ENCODE results near the gene NCF2. TPM values are rescaled to one million over a fixed set of nuclear protein-coding genes. Genes with fewer than 3 reads are reported as not detected.
A peak's percentile ranks its signal among the peaks of the same experiment; 100 is the strongest.

NCF2 gene
- total and polyA plus RNA-seq, 12 donors, result 1.8 to 29.7 (median 4.7) TPM

GRCh38 chr1:183520379-183520778 lies 69.9 kb downstream of the NCF2 start:
- Histone ChIP-seq H3K36me3 (peaks cover 0 to 97% (median 17%) of the 10 kb centered on the region in 9 donors), H3K9me3 (no peaks in the 10 kb centered on the region), H3K4me1 (peaks cover 0 to 33% (median 6%) of the 10 kb centered on the region in 9 donors), H3K4me3 (no peak overlapping the region), H3K27me3 (no peaks in the 10 kb centered on the region), H3K27ac (peak overlapping the region in 1 of 10 donors; percentile 37)
- no peak for DNase-seq
- TF ChIP-seq, protein P1, sequence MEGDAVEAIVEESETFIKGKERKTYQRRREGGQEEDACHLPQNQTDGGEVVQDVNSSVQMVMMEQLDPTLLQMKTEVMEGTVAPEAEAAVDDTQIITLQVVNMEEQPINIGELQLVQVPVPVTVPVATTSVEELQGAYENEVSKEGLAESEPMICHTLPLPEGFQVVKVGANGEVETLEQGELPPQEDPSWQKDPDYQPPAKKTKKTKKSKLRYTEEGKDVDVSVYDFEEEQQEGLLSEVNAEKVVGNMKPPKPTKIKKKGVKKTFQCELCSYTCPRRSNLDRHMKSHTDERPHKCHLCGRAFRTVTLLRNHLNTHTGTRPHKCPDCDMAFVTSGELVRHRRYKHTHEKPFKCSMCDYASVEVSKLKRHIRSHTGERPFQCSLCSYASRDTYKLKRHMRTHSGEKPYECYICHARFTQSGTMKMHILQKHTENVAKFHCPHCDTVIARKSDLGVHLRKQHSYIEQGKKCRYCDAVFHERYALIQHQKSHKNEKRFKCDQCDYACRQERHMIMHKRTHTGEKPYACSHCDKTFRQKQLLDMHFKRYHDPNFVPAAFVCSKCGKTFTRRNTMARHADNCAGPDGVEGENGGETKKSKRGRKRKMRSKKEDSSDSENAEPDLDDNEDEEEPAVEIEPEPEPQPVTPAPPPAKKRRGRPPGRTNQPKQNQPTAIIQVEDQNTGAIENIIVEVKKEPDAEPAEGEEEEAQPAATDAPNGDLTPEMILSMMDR (IDR thresholded peaks at IDR 0.05), result no peak
- no peak for ATAC-seq
- WGBS, 2 donors, result 53 to 56% methylated on average over 1 of the region's 1 CpG
- intact Hi-C loops (cut with DNase I), result no loop called here

DNA sequence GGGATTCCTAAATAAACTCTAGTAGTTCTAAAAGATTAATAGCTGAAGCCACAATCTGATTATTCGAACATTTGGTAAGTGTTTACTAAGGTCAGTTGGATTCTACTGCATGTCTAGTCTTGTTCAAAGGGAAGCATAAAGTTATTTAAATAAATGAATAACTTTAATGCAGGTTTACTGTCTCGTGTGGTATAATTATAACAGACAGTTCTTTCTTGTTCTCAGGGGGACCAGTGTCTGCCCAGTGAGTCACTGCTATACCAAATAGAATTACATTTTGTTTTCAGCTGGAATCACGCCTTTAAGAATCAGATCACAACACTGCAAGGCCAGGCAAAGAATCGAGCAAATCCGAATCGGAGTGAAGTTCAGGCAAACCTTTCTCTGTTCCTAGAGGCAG lies 72.9 kb downstream of the NCF2 start:
- no peak for ATAC-seq
- peaks cover 0 to 68% (median 17%) of the 10 kb centered on the region in 9 donors for H3K36me3 ChIP-seq
- H3K9me3 ChIP-seq, result no peaks in the 10 kb centered on the region
- intact Hi-C loops (cut with DNase I), result no loop called here
- TF ChIP-seq, protein P1 (IDR thresholded peaks at IDR 0.05), result no peak
- no peaks in the 10 kb centered on the region for H3K27me3 ChIP-seq
- no peak overlapping the region for H3K4me3 ChIP-seq
- DNase-seq, result no peak
- WGBS, 2 donors, result 89 to 93% methylated on average over 6 of the region's 6 CpGs
- no peak overlapping the region for H3K27ac ChIP-seq
- H3K4me1 ChIP-seq, result peaks cover 0 to 45% (median 7%) of the 10 kb centered on the region in 9 donors

DNA sequence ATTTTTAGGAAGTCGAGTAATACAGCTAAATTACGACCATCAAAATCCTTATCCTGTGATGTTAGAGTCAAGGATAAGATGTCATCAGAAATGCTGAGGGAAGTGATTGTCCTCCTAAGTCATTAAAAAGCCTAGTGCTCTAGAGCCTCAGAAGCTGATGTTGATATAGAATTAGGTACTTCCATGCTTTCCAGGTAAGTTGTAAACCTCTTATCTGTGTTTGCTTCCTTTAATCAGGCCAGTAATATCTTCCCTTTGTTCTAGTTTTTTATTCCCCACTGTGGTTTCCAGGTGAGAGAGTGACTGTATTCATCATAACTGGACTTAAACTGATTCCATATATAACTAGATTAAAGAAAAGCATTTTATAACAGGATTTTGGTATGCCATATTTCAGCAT lies 73.5 kb downstream of the NCF2 start:
- no peak overlapping the region for H3K4me3 ChIP-seq
- intact Hi-C loops (cut with DNase I), result no loop called here
- 88 to 93% methylated on average over 2 of the region's 2 CpGs for WGBS, 2 donors
- H3K4me1 ChIP-seq, result peaks cover 0 to 45% (median 7%) of the 10 kb centered on the region in 9 donors
- ATAC-seq (no peak), DNase-seq (no peak)
- TF ChIP-seq, protein P1 (IDR thresholded peaks at IDR 0.05), result no peak
- no peak overlapping the region for H3K27ac ChIP-seq
- H3K36me3 ChIP-seq, result peaks cover 0 to 61% (median 17%) of the 10 kb centered on the region in 9 donors
- no peaks in the 10 kb centered on the region for H3K27me3 ChIP-seq
- H3K9me3 ChIP-seq, result no peaks in the 10 kb centered on the region

GRCh38 chr1:183515002-183515689 lies 75.1 kb downstream of the NCF2 start:
- no peaks in the 10 kb centered on the region for H3K27me3 ChIP-seq
- DNase-seq (no peak), ATAC-seq (no peak)
- H3K9me3 ChIP-seq, result no peaks in the 10 kb centered on the region
- peaks cover 0 to 45% (median 17%) of the 10 kb centered on the region in 9 donors for H3K36me3 ChIP-seq
- H3K27ac ChIP-seq, result no peak overlapping the region
- 81 to 88% methylated on average over 2 of the region's 2 CpGs for WGBS, 2 donors
- peaks cover 0 to 39% (median 7%) of the 10 kb centered on the region in 9 donors for H3K4me1 ChIP-seq
- H3K4me3 ChIP-seq, result no peak overlapping the region
- intact Hi-C loops (cut with DNase I), result no loop called here
- TF ChIP-seq, protein P1 (IDR thresholded peaks at IDR 0.05), result no peak
